Peyer's patch (tissue), 4 donors: ENCODE measurements around the gene MARK4.

Source experiments
- POLR2A ChIP-seq, 2 donors: fragments of 450-650 bp; IDR thresholded peaks; one replicate each; pipeline ENCODE4 v1.5.1; 2017; ENCODE audit warnings: antibody characterized with exemption in 2 of 2, mild to moderate bottlenecking in 2 of 2, moderate library complexity in 2 of 2
- TF ChIP-seq, protein P1 (sequence below), 6 experiments: fragments of 450-650 bp in 4 of 6; fragments of 200-600 bp in 2 of 6; sonication (generic) in 1 of 6; IDR thresholded peaks; one replicate each; pipeline ENCODE4 v1.5.1; 2017 to 2019; ENCODE audit warnings: antibody characterized with exemption in 6 of 6, mild to moderate bottlenecking in 3 of 6, moderate library complexity in 1 of 6

DNA sequence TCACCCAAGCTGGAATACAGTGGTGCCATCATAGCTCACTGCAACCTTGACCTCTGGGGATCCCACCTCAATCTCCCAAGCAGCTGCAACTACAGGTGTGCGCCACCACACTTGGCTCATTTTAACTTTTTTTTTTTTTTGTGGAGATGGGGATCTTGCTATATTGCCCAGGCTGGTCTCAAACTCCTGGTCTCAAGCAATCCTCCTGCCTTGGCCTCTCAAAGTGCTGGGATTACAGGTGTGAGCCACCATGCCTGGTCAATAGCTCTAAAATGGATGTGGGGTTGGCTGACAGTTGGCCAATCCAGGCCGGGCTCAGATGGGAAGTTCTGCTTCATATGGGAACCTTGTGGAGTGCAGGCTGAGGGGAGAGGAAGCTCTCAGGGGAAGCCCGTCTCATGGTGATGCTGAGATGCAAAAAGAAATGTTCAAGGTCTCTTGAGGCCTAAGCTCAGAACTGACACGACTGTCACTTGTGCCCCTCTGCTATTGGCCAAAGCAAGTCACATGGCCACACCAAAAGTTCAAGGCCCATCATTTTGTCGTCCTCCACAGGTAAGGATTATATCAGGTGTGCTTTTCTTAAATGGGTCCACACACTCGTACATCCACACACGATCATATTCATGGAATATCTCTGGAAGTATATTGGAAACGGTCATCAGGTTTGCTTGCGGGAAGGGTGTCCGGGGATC is 82.7 kb downstream of the MARK4 start:
- TF ChIP-seq, protein P1, sequence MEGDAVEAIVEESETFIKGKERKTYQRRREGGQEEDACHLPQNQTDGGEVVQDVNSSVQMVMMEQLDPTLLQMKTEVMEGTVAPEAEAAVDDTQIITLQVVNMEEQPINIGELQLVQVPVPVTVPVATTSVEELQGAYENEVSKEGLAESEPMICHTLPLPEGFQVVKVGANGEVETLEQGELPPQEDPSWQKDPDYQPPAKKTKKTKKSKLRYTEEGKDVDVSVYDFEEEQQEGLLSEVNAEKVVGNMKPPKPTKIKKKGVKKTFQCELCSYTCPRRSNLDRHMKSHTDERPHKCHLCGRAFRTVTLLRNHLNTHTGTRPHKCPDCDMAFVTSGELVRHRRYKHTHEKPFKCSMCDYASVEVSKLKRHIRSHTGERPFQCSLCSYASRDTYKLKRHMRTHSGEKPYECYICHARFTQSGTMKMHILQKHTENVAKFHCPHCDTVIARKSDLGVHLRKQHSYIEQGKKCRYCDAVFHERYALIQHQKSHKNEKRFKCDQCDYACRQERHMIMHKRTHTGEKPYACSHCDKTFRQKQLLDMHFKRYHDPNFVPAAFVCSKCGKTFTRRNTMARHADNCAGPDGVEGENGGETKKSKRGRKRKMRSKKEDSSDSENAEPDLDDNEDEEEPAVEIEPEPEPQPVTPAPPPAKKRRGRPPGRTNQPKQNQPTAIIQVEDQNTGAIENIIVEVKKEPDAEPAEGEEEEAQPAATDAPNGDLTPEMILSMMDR (IDR thresholded peaks at IDR 0.05) = no peak
- no peak for TF ChIP-seq POLR2A (IDR thresholded peaks at IDR 0.05)
